ENCODE measurements around the gene LNX1. TPM values are rescaled to one million over a fixed set of nuclear protein-coding genes. Genes with fewer than 3 reads are reported as not detected.

Gene LNX1
- total and polyA plus RNA-seq, 2 donors (not counting 3 experiments of a cell fraction or from before 2014, with no cell fraction given) = 0.72 to 1.3 TPM

DNA sequence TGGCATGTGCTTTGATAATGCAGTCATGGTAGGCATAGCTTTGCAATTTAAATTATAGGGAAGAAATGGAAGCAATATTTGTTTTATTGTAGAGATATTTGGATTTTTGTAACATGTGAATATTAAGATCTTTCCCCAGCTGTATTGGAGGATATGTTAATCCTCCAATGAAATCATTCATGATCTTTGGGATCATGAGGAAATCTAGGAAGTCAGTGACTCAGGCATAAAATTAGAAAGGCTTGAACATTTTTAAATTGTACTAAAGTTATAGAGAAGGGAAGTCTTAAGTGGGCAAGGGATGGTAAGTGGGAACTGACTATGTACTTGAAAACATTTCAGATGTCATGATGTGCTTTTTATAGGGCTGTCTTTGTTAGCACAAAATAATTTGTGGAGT, 167.0 kb downstream of the LNX1 start:
- intact Hi-C loops (cut with micrococcal nuclease) (no loop called here), dilution Hi-C loops (cut with MboI; ENCODE audit: extremely low pct_ligation_motif_present, low sequenced_read_pairs) (no loop called here)
- DNase-seq (ENCODE audit: low read depth, low spot score) = peak; percentile 6
- no TSS peak for BruUV-seq (replicated peaks)
- no peak overlapping the region for H3K27ac ChIP-seq (ENCODE audit: insufficient read depth, low read depth, low read length)
- no peaks in the 10 kb centered on the region for H3K4me1 ChIP-seq (ENCODE audit: control insufficient read depth, extremely low read depth, insufficient read depth, low read length)
- no peaks in the 10 kb centered on the region for H3K27me3 ChIP-seq (ENCODE audit: control insufficient read depth in 2 of 2, insufficient read depth in 2 of 2, low read length in 2 of 2)
- POLR2A ChIA-PET = no interaction called here
- no peaks in the 10 kb centered on the region for H3K9me1 ChIP-seq (replicated peaks; ENCODE audit: control insufficient read depth, extremely low read depth, insufficient read depth, low read length)
- FAIRE-seq = no peak
- H4K20me1 ChIP-seq (replicated peaks; ENCODE audit: control insufficient read depth, extremely low read depth, insufficient read depth, low read length) = no peaks in the 10 kb centered on the region
- CTCF ChIA-PET = interaction anchor here (1.0 to 3.5 kb wide), 2 partner anchors 11 to 810 kb away, joined by 3 to 12 read pairs; no protein-coding TSS in a partner anchor
- no peaks in the 10 kb centered on the region for H3K79me2 ChIP-seq (ENCODE audit: control insufficient read depth, insufficient read depth, low read length)
- TF ChIP-seq POLR2A (IDR thresholded peaks at IDR 0.05; ENCODE audit: low read depth, low read length) (no peak), GATA2 (IDR thresholded peaks at IDR 0.05; ENCODE audit: insufficient read depth, insufficient read length, low read depth, low read length) (no peak), JUN (IDR thresholded peaks at IDR 0.05; ENCODE audit: borderline replicate concordance, insufficient read depth, insufficient read length, low read depth) (no peak), MAX (IDR thresholded peaks at IDR 0.05; ENCODE audit: insufficient read depth, insufficient read length) (no peak), MYC (IDR thresholded peaks at IDR 0.05; ENCODE audit: low read depth, low read length) (no peak), FOS (IDR thresholded peaks at IDR 0.05; ENCODE audit: borderline replicate concordance, insufficient read depth, low read length) (no peak), EZH2 (IDR thresholded peaks at IDR 0.05; ENCODE audit: borderline replicate concordance, low read depth, low read length, severe bottlenecking) (no peak), POLR2AphosphoS5 (IDR thresholded peaks at IDR 0.05; ENCODE audit: insufficient read depth, low read depth, low read length) (no peak)
- TF ChIP-seq, protein P1, sequence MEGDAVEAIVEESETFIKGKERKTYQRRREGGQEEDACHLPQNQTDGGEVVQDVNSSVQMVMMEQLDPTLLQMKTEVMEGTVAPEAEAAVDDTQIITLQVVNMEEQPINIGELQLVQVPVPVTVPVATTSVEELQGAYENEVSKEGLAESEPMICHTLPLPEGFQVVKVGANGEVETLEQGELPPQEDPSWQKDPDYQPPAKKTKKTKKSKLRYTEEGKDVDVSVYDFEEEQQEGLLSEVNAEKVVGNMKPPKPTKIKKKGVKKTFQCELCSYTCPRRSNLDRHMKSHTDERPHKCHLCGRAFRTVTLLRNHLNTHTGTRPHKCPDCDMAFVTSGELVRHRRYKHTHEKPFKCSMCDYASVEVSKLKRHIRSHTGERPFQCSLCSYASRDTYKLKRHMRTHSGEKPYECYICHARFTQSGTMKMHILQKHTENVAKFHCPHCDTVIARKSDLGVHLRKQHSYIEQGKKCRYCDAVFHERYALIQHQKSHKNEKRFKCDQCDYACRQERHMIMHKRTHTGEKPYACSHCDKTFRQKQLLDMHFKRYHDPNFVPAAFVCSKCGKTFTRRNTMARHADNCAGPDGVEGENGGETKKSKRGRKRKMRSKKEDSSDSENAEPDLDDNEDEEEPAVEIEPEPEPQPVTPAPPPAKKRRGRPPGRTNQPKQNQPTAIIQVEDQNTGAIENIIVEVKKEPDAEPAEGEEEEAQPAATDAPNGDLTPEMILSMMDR (IDR thresholded peaks at IDR 0.05; ENCODE audit: extremely low read depth in 1 of 2, insufficient read depth in 1 of 2, low read depth in 1 of 2, low read length in 2 of 2) = no peak
- H2AFZ ChIP-seq (ENCODE audit: low read depth, low read length) = no peak overlapping the region
- H3K4me2 ChIP-seq (ENCODE audit: insufficient read depth, low read length) = no peak overlapping the region
- no peaks in the 10 kb centered on the region for H3K9me3 ChIP-seq (replicated peaks; ENCODE audit: control insufficient read depth, insufficient read depth, low read length)
- no peak overlapping the region for H3K4me3 ChIP-seq (replicated peaks in 1 of 3; ENCODE audit: insufficient read depth in 1 of 3, low read depth in 1 of 3, low read length in 3 of 3)
- peaks cover 0 to 10% of the 10 kb centered on the region in 2 experiments for H3K36me3 ChIP-seq (ENCODE audit: control insufficient read depth in 2 of 2, extremely low read depth in 1 of 2, insufficient read depth in 2 of 2, low read length in 2 of 2)
- H3K9ac ChIP-seq (replicated peaks; ENCODE audit: extremely low read depth, insufficient read depth, low read length) = no peak overlapping the region

All from endothelial cell of umbilical vein (primary cell).